DMS153 (cell line): ENCODE data around the gene SYAP1.
"Not testable (repeated sequence)": the region's sequence is repeated elsewhere in the genome, so short reads cannot be mapped to it uniquely, and the experiment has no call there.

ENCODE experiments used
- DNase-seq: peaks from one replicate; lab custom pipeline; 2025; lab: John Stamatoyannopoulos, UW

SYAP1 gene

GRCh38 chrX:16725072-16725471 is 5.7 kb downstream of the SYAP1 start:
- DNase-seq: no peak

- DNase-seq: not testable (repeated sequence)
Observed at GRCh38 chrX:16726347-16726988, 7.1 kb downstream of the SYAP1 start.

- DNase-seq: no peak
Observed at GRCh38 chrX:16727637-16728036, 8.2 kb downstream of the SYAP1 start.

GRCh38 chrX:16730450-16730849 is 11.0 kb downstream of the SYAP1 start:
- DNase-seq: no peak

- no peak for DNase-seq
Observed at GRCh38 chrX:16733013-16733412, 13.6 kb downstream of the SYAP1 start.

GRCh38 chrX:16737024-16737423 is 17.6 kb downstream of the SYAP1 start:
- no peak for DNase-seq

- no peak for DNase-seq
Observed at GRCh38 chrX:16739574-16739973, 20.2 kb downstream of the SYAP1 start.

- no peak for DNase-seq
Observed at GRCh38 chrX:16743604-16744325, 24.4 kb downstream of the SYAP1 start.

- DNase-seq: no peak
Observed at GRCh38 chrX:16745102-16745501, 25.7 kb downstream of the SYAP1 start.

- no peak for DNase-seq
Observed at GRCh38 chrX:16745659-16746058, 26.2 kb downstream of the SYAP1 start.

- DNase-seq: no peak
Observed at GRCh38 chrX:16748425-16748824, 29.0 kb downstream of the SYAP1 start.

- DNase-seq: no peak
Observed at GRCh38 chrX:16750136-16750535, 30.7 kb downstream of the SYAP1 start.

GRCh38 chrX:16754019-16754418 is 34.6 kb downstream of the SYAP1 start:
- no peak for DNase-seq

- no peak for DNase-seq
Observed at GRCh38 chrX:16756724-16757123, 37.3 kb downstream of the SYAP1 start.

GRCh38 chrX:16761500-16761899 is 42.1 kb downstream of the SYAP1 start:
- not testable (repeated sequence) for DNase-seq

- no peak for DNase-seq
Observed at GRCh38 chrX:16762579-16762978, 43.2 kb downstream of the SYAP1 start.

GRCh38 chrX:16765594-16765993 is 46.2 kb downstream of the SYAP1 start:
- no peak for DNase-seq

- no peak for DNase-seq
Observed at GRCh38 chrX:16770970-16771482, 51.6 kb downstream of the SYAP1 start.

- no peak for DNase-seq
Observed at GRCh38 chrX:16771483-16772398, 52.3 kb downstream of the SYAP1 start.

- DNase-seq: no peak
Observed at GRCh38 chrX:16772460-16772859, 53.0 kb downstream of the SYAP1 start.

GRCh38 chrX:16774746-16775145 is 55.3 kb downstream of the SYAP1 start:
- DNase-seq: no peak

GRCh38 chrX:16778545-16778944 is 59.1 kb downstream of the SYAP1 start:
- DNase-seq: no peak
